ENCODE data around the gene NAALADL2. TPM values are rescaled to one million over a fixed set of nuclear protein-coding genes. Genes with fewer than 3 reads are reported as not detected.

NAALADL2 gene
- total and polyA plus RNA-seq, 2 donors from 2014 or later, result 2.0 to 20.2 TPM

DNA sequence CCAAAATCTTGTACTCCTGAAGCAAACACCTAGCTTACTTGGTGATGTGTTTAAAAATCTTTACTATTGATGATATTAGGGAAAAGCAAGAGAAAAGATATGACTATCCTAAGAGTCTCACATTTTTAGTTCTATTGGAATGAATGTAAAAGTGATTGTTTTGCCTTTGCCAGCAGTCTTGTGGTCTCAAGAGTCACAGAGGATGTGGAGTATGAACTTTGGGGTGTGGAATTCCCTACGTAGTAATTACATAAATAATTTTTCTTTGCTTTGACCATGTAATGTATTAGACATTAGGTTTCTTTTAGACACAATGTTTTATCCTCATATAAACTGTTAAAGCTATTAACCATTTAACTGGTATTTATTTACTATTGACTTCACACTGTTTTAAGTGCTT, 387.6 kb downstream of the NAALADL2 start:
- intact Hi-C loops (cut with DNase I), result no loop called here
- no peak for FAIRE-seq

DNA sequence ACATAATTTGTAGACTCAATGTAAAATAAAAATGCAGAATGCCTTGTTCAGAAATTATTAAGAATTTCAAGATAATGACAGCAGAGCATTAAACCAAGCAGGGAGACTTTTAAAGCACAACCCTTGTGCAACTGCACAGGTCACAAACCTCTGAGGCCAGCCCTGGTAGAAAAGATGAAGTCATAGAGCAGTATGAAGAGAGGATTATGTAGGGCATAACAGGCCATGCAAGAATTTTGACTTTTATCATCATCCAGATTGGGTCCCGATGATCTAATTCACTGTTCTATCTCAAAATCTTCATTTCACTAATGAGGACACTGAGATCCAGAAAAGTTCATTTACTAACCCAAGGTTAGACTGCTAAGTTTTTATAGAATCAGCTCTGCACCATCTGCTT, 388.5 kb downstream of the NAALADL2 start:
- H3K4me3 ChIP-seq (ENCODE audit: low read length in 3 of 3), result no peak overlapping the region
- no peaks in the 10 kb centered on the region for H3K9me3 ChIP-seq (ENCODE audit: control insufficient read depth in 2 of 3, insufficient read depth in 1 of 3, low read length in 3 of 3)
- no peak for TF ChIP-seq CTCF (IDR thresholded peaks at IDR 0.05; ENCODE audit: borderline replicate concordance, extremely low read depth, insufficient read depth)
- intact Hi-C loops (cut with DNase I), result no loop called here
- H3K36me3 ChIP-seq (ENCODE audit: control insufficient read depth in 2 of 3, insufficient read depth in 3 of 3, low read length in 3 of 3), result no peaks in the 10 kb centered on the region
- no peak for FAIRE-seq
- H3K27me3 ChIP-seq (ENCODE audit: control insufficient read depth, insufficient read depth, low read length), result no peaks in the 10 kb centered on the region
- no peaks in the 10 kb centered on the region for H3K4me1 ChIP-seq (ENCODE audit: control insufficient read depth in 2 of 3, insufficient read depth in 2 of 3, low read depth in 1 of 3, low read length in 3 of 3)
- no peak overlapping the region for H3K27ac ChIP-seq (ENCODE audit: low read depth in 2 of 2, low read length in 2 of 2)
- DNase-seq, result no peak
- no peak overlapping the region for H3K9ac ChIP-seq (ENCODE audit: low read length in 3 of 3)

More for the DNA sequence above, 387.6 kb downstream of the NAALADL2 start:
- Histone ChIP-seq H3K27me3 (ENCODE audit: control insufficient read depth, insufficient read depth, low read length) (no peaks in the 10 kb centered on the region), H3K9me3 (ENCODE audit: control insufficient read depth in 2 of 3, insufficient read depth in 1 of 3, low read length in 3 of 3) (no peaks in the 10 kb centered on the region), H3K4me3 (ENCODE audit: low read length in 3 of 3) (no peak overlapping the region), H3K36me3 (ENCODE audit: control insufficient read depth in 2 of 3, insufficient read depth in 3 of 3, low read length in 3 of 3) (no peaks in the 10 kb centered on the region), H3K9ac (ENCODE audit: low read length in 3 of 3) (no peak overlapping the region), H3K27ac (ENCODE audit: low read depth in 2 of 2, low read length in 2 of 2) (no peak overlapping the region), H3K4me1 (ENCODE audit: control insufficient read depth in 2 of 3, insufficient read depth in 2 of 3, low read depth in 1 of 3, low read length in 3 of 3) (no peaks in the 10 kb centered on the region)
- TF ChIP-seq CTCF (IDR thresholded peaks at IDR 0.05; ENCODE audit: borderline replicate concordance, extremely low read depth, insufficient read depth), result no peak
- DNase-seq, result no peak

GRCh38 chr3:175248832-175249231, 389.7 kb downstream of the NAALADL2 start:
- H3K36me3 ChIP-seq (ENCODE audit: control insufficient read depth in 2 of 3, insufficient read depth in 3 of 3, low read length in 3 of 3), result no peaks in the 10 kb centered on the region
- FAIRE-seq (no peak), DNase-seq (no peak)
- no peak overlapping the region for H3K9ac ChIP-seq (ENCODE audit: low read length in 3 of 3)
- no peak for TF ChIP-seq CTCF (IDR thresholded peaks at IDR 0.05; ENCODE audit: borderline replicate concordance, extremely low read depth, insufficient read depth)
- H3K27ac ChIP-seq (ENCODE audit: low read depth in 2 of 2, low read length in 2 of 2), result no peak overlapping the region
- intact Hi-C loops (cut with DNase I), result no loop called here
- no peaks in the 10 kb centered on the region for H3K4me1 ChIP-seq (ENCODE audit: control insufficient read depth in 2 of 3, insufficient read depth in 2 of 3, low read depth in 1 of 3, low read length in 3 of 3)
- no peaks in the 10 kb centered on the region for H3K27me3 ChIP-seq (ENCODE audit: control insufficient read depth, insufficient read depth, low read length)
- no peaks in the 10 kb centered on the region for H3K9me3 ChIP-seq (ENCODE audit: control insufficient read depth in 2 of 3, insufficient read depth in 1 of 3, low read length in 3 of 3)
- H3K4me3 ChIP-seq (ENCODE audit: low read length in 3 of 3), result no peak overlapping the region

DNA sequence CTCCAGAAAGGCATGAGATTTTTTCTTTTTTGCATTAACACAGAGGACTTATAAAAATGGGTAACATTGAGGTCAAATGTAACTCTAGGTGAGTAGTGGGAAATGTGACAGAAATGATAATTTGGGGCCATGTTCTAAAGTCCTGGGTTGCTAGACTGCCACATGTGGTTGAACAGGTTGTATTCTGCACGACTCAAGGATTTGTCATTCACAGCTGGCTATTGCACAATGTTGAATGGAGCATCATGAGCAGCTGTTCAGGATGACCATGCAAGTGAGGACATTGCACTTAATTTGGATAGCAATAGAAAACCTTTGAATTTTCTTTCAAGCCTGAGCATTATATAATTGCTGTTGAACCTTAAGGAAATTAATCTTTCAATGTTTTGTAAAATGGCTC, 396.6 kb downstream of the NAALADL2 start:
- no peak for TF ChIP-seq CTCF (IDR thresholded peaks at IDR 0.05; ENCODE audit: borderline replicate concordance, extremely low read depth, insufficient read depth)
- no peaks in the 10 kb centered on the region for H3K27me3 ChIP-seq (ENCODE audit: control insufficient read depth, insufficient read depth, low read length)
- H3K4me1 ChIP-seq (ENCODE audit: control insufficient read depth in 2 of 3, insufficient read depth in 2 of 3, low read depth in 1 of 3, low read length in 3 of 3), result no peaks in the 10 kb centered on the region
- DNase-seq (no peak), FAIRE-seq (no peak)
- H3K36me3 ChIP-seq (ENCODE audit: control insufficient read depth in 2 of 3, insufficient read depth in 3 of 3, low read length in 3 of 3), result no peaks in the 10 kb centered on the region
- intact Hi-C loops (cut with DNase I), result no loop called here
- H3K9ac ChIP-seq (ENCODE audit: low read length in 3 of 3), result no peak overlapping the region
- no peak overlapping the region for H3K4me3 ChIP-seq (ENCODE audit: low read length in 3 of 3)
- H3K27ac ChIP-seq (ENCODE audit: low read depth in 2 of 2, low read length in 2 of 2), result no peak overlapping the region
- no peaks in the 10 kb centered on the region for H3K9me3 ChIP-seq (ENCODE audit: control insufficient read depth in 2 of 3, insufficient read depth in 1 of 3, low read length in 3 of 3)

All from kidney (tissue), 14 donors.